ENCODE results near the gene KIAA0586. TPM values are rescaled to one million over a fixed set of nuclear protein-coding genes. Genes with fewer than 3 reads are reported as not detected.
"Not testable (repeated sequence)": the region's sequence is repeated elsewhere in the genome, so short reads cannot be mapped to it uniquely, and the experiment has no call there.

Gene KIAA0586
- total RNA-seq, 1 experiment from 2014 or later = 11.5 TPM

DNA sequence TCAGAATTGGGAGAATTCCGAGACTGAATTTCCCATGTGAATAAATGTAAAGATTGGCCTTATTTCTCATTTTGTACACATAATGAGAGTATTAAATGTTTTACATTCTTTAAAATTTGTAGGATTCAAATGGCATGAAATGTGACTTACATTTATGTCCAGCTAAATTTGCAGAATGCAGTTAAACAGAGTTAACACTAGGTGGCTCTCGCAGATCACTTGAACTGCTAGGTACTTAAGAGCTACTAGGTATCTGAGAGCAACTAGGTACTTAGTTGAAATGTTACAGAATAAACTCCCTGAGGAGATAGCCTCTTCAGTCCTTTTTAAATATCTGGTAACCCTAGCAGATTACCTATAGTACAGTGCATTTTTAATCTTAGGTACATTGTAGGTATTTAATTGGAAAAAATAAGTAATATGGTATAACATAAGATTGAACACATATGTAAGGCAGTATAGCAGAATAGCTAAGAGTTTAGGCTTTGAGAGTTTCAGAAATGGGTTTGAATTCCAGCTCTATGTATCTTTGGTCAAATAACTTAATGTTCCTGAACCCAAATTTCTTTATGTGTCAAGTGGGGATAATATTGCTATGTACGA lies 73.8 kb downstream of the KIAA0586 start:
- DNase-seq = no peak
- Histone ChIP-seq H3K36me3 (peaks cover 4% of the 10 kb centered on the region), H3K27me3 (no peaks in the 10 kb centered on the region), H3K4me3 (no peak overlapping the region), H3K9me3 (no peaks in the 10 kb centered on the region)

DNA sequence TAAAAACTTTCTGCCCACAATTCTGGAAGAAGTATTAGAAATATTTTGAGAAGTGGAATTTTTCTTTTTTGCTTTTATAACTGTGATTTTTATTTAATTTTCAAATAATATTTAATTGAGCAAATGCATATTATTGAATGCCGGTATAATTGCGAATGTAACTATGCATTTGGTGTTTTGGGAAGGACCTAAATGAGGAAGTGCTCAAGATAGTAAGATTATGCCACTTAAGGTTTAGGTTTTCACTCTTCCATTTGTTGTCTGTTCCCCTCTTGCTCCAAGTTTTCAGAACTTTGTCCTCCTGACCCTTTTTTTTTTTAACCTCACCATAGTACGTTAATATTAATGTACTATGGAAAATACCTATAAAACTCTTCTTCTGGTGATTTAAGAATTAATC lies 85.8 kb downstream of the KIAA0586 start:
- H3K27me3 ChIP-seq = no peaks in the 10 kb centered on the region

DNA sequence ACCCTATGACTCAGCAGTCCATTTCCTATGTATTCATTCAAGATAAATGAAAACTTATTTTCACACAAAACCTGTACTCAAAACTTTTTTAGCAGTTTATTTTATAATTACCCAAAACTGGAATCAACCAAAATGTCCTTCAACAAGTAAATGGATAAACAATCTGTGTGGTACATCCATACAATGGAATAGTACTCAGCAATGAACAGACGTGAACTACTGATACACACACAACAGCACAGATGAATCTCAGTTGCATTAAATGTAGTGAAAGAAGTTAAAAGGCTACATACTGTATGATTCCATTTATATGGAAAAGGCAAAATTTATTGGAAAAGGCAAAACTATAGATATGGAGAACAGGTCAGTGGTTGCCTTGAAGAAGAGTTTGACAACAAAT lies 90.1 kb downstream of the KIAA0586 start:
- Histone ChIP-seq H3K27me3 (no peaks in the 10 kb centered on the region), H3K36me3 (no peaks in the 10 kb centered on the region; the same call in 1 of the 2 replicates), H3K9me3 (no peaks in the 10 kb centered on the region), H3K4me3 (no peak overlapping the region)
- DNase-seq = no peak

More for the DNA sequence above, 85.8 kb downstream of the KIAA0586 start:
- no peak overlapping the region for H3K4me3 ChIP-seq
- DNase-seq = no peak
- H3K36me3 ChIP-seq = no peaks in the 10 kb centered on the region; the same call in 1 of the 2 replicates
- H3K9me3 ChIP-seq = no peaks in the 10 kb centered on the region

DNA sequence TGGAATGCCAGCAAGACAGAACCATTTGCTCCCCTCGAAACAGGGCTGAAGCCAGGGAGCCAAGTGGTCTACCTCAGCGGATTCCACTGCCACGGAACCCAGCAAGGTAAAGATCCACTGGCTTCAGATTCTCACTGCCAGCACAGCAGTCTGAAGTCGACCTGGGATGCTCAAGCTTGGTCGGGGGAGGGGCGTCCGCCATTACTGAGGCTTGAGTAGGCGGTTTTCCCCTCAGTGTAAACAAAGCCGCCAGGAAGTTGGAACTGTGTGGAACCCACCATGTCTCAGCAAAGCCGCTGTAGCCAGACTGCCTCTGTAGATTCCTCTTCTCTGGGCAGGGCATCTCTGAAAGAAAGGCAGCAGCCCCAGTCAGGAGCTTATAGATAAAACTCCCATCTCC lies 98.2 kb downstream of the KIAA0586 start:
- H3K4me3 ChIP-seq, H3K36me3 ChIP-seq, H3K27me3 ChIP-seq, H3K9me3 ChIP-seq, DNase-seq: not testable (repeated sequence)

DNA sequence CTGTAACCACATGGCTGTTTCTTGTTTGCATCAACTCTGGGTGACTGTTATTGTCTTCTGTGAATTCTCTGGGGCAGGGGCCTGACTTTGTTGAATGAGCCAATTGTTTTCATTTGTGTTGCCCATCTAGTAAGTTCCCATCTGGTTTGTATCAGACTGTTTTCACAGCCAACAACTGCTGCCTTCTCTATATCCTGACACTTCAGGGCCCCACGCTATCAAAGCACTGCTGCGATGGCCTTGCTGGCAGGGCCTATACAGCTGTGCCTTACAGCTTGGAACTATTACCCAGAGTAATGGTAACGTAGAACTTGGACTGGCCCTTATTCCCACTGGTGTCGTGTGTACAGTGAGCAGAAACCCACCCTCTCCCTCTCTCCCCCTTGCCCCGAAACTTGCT lies 105.9 kb downstream of the KIAA0586 start:
- H3K27me3 ChIP-seq = no peaks in the 10 kb centered on the region
- no peak for DNase-seq
- no peaks in the 10 kb centered on the region for H3K9me3 ChIP-seq
- H3K4me3 ChIP-seq = no peak overlapping the region
- H3K36me3 ChIP-seq = no peaks in the 10 kb centered on the region

DNA sequence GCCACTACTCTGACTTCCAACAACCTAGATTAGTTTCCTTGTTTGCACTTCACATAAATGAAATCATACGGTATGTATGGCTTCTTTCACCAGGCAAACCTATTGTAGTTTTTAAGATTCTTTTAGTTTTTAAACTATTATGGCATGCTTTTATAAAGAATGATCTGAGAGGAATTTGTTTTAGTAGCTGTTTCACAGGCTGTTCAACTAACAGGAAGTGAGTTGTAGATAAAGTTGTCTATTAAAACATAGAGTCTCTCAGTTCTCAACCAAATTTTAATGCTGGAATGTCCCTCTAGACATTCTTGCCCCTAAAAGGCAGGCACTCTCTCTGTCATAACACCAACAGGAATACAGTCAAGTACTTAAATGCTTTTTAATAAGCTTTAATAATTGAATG lies 107.5 kb downstream of the KIAA0586 start:
- no peaks in the 10 kb centered on the region for H3K9me3 ChIP-seq
- no peaks in the 10 kb centered on the region for H3K36me3 ChIP-seq
- DNase-seq = no peak
- H3K4me3 ChIP-seq = no peak overlapping the region
- H3K27me3 ChIP-seq = no peaks in the 10 kb centered on the region

DNA sequence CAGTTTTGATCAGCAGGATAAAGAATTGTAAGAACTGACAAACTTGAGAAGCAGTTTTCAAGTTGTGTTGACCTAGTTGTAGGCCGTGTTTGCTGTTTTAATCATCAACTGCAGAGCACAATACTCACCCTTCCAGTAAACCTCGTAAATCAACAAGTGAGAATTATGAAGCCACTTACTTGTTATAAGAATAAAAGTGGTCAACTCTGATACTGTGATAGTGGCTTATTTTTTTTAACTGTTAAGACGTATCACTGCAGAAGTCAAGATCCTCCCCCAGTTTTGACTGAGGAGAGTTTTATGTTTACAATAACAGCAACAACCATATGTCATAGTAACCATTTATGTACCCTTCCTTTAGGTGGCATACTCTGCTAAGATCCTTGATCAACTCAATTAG lies 109.5 kb downstream of the KIAA0586 start:
- DNase-seq = no peak

DNA sequence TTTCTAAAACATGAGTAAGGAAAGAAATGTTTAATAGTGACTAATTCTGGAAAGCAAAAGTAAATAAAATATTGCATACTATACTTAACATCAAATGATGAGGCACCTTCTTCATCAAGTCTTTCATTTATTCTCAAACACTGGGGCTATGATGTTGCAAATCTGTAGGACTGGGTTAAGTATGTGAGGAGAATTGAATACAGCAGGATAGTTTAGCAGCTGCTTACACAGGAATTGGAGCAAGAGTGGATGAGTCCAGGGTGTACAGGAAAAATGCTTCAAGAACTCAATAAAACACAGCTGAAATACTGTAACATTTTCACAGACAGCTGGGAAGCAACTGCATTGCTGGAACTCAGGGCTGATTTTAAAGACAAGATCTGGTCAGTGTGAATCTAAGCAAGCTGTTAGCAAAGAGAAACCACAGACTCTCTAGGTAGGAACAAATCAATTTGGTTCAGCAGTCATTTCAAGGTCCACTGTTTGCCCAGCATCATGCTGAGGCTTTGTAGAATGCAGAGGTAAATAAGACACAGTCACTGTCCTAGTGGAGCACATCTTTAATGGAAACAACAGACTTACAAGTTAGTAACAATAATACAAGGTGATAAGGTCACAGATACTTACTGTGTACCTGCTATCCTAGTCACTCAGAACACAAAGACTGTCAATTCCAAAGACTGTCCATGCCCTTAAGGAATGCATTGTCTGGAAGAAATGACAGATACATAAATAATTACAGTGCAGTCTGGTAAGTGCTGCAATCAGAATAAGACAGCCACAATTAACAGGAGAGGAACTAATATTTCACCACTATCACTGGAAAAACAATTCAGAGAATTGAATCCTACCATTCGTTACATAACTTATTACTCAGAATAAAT lies 113.5 kb downstream of the KIAA0586 start:
- Histone ChIP-seq H3K9me3 (no peaks in the 10 kb centered on the region), H3K36me3 (no peaks in the 10 kb centered on the region), H3K4me3 (no peak overlapping the region), H3K27me3 (no peaks in the 10 kb centered on the region)
- no peak for DNase-seq

More for the DNA sequence above, 109.5 kb downstream of the KIAA0586 start:
- Histone ChIP-seq H3K36me3 (no peaks in the 10 kb centered on the region), H3K9me3 (no peaks in the 10 kb centered on the region), H3K4me3 (no peak overlapping the region), H3K27me3 (no peaks in the 10 kb centered on the region)

DNA sequence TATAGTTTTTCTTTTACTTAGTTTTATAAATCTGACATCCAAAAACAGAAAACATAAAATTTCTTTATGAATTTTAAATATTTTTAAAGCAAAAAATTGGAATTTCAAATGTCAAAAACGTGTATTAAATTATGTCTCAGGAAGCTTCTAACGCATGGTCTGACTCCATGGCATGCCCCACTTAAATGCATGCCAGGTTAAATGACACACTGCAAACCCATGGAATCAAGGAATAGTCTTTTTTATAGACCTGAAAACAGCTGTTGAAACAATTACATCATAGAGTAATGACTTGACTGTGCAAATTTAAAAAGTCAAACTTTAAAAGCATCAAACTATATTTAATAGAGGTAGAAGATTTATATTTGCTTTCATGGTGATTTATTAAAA lies 114.1 kb downstream of the KIAA0586 start:
- Histone ChIP-seq H3K4me3 (no peak overlapping the region), H3K36me3 (no peaks in the 10 kb centered on the region), H3K9me3 (no peaks in the 10 kb centered on the region), H3K27me3 (no peaks in the 10 kb centered on the region)
- no peak for DNase-seq

DNA sequence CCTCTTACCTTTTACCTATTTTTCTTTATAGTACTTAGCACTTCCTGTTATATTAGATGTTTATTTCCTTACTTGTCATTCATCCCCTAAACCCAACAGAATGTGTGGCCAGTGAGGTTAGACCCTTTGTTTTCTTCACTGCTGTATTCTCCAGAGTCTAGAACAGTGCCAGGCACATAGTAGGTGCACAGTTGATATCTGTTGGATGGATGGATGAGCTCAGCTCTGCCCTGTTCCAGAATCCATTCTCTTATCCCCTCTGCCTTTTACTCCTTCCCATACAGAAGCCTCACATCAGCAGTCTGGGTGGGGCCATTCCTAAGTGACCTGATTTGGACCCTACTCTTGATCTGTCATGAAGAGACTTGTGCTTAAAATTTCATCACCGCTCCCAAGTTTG lies 115.7 kb downstream of the KIAA0586 start:
- no peak for DNase-seq
- Histone ChIP-seq H3K36me3 (no peaks in the 10 kb centered on the region), H3K27me3 (no peaks in the 10 kb centered on the region), H3K9me3 (no peaks in the 10 kb centered on the region), H3K4me3 (no peak overlapping the region)

DNA sequence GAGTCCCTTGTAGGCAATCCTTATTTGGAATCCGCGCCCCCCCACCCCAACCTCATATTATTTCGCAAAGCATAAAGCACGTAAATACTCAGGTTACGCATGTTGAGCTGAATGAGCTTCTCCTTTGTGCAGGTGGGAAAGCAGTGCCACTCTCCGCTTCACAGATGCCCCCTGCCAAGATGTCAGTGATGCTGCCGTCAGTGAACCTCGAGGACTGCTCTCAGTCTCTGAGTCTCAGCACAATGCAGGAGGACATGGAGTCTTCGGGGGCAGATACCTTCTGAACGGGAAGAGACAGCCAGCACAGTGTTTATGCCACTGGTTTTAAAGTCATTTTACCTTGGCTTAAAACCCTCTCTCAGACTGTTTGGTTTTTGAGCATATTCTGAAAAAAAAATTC lies 120.1 kb downstream of the KIAA0586 start:
- Histone ChIP-seq H3K4me3 (no peak overlapping the region), H3K27me3 (no peaks in the 10 kb centered on the region), H3K36me3 (no peaks in the 10 kb centered on the region), H3K9me3 (no peaks in the 10 kb centered on the region)
- DNase-seq = no peak

DNA sequence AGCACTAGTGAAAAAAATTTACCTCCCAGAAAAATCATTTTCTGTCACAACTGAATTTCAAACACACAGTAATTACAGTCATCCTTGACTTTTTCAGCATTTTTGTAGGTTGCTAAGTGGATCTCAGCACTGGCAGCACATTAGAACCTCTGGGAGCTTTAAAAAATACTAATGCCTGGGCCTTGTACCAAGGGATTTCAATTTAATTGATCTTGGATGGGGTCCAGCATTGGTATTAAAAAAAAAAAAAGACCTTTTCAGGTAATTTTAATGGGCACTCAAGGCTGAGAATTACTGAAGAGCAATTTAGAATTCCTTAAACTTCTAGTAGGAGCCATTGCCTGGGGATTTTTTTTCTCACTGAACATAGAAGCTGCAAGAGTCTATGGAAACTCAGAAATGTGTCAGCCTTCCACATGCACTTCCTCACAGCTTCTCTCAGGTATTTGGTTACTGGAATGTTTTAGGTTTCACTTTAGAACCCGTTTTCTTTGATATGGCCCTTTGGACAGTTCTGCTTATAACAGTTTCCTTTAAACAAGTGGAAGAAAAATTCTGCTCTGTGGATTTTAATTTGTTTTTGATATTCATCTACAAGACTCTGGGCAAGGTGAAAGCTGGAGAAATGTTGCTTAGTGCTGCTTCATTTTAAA lies 121.7 kb downstream of the KIAA0586 start:
- no peak overlapping the region for H3K4me3 ChIP-seq
- no peak for DNase-seq
- no peaks in the 10 kb centered on the region for H3K36me3 ChIP-seq
- no peaks in the 10 kb centered on the region for H3K27me3 ChIP-seq
- H3K9me3 ChIP-seq = no peaks in the 10 kb centered on the region

DNA sequence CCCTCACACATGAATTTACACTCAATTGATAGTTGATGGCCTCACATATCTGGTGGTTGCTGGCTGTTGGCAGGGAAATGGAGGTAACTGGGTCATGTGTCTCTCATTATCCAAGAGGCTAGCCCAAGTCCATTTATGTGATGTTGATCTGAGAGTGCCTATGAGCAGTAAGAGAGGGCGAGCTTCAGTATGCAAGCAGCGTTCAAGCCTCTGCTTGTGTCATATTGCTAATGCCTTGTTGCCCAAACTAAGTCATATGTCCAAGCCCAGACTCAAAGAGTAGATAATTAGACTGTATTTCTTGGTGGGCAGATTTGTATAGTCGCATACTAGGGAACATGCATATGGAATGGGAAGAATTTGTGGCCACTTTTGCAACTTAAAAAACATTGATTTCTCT lies 126.4 kb downstream of the KIAA0586 start:
- H3K27me3 ChIP-seq = no peaks in the 10 kb centered on the region
- no peak overlapping the region for H3K4me3 ChIP-seq
- no peak for DNase-seq
- no peaks in the 10 kb centered on the region for H3K9me3 ChIP-seq
- H3K36me3 ChIP-seq = no peaks in the 10 kb centered on the region

DNA sequence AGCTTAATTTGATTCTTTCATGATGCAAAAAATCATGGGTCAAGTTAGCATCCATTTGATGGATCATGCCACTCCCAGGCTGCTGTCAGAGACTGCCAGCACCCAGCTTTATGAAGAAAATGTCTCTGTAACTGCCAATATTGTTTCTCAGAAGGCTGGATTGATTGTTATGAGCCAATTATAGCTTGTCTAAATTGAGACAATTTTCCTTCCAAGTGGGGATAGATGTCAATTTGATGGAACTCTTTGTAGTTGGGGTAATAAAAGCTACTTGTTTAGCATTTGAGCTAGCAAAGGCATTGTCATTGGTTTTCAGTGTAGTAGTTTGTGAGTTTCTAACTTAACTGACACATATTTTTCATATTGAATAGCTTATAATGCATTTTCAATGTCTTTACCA lies 128.1 kb downstream of the KIAA0586 start:
- no peaks in the 10 kb centered on the region for H3K9me3 ChIP-seq
- no peaks in the 10 kb centered on the region for H3K36me3 ChIP-seq
- no peak overlapping the region for H3K4me3 ChIP-seq
- no peak for DNase-seq
- no peaks in the 10 kb centered on the region for H3K27me3 ChIP-seq

DNA sequence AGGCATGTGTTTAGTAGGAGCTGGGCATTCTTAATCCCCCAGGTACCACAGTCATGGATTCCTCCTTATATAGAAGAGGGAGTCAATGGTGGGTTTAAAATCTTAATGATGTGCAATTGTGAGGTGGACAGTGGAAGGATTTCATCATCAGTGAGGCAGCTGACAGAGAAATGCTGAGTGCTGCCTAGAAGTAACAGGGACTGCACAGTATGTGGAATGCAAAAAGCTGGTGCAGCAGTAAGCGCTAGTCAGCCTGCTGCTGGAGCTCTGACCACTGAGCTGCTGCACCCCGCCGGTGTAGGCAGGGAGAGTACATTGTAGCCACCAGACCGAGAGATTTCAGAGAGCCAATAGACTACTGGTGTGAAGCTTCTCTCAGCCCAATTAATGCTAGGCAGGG lies 129.7 kb downstream of the KIAA0586 start:
- no peak for DNase-seq
- no peak overlapping the region for H3K4me3 ChIP-seq
- no peaks in the 10 kb centered on the region for H3K36me3 ChIP-seq
- no peaks in the 10 kb centered on the region for H3K27me3 ChIP-seq
- no peaks in the 10 kb centered on the region for H3K9me3 ChIP-seq

DNA sequence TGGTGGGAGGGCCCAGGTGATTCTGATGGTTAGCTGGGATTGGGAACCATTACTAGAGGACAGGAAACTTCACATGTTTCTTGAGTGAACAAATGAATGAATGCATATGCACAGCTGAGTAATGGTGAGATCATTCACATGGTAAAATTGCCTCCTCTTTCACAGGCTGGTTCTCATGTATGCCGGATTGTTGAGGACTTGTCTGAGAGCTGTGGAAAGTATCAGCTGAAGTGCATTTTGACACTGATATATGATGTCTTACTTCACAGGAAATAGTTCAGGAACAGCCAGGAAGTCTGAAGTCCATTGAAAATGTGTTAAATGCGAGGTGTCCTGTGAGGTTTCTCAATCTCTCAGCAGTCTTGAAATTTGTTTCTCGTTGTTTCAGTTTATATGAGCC lies 132.7 kb downstream of the KIAA0586 start:
- no peaks in the 10 kb centered on the region for H3K36me3 ChIP-seq
- H3K9me3 ChIP-seq = no peaks in the 10 kb centered on the region
- H3K27me3 ChIP-seq = no peaks in the 10 kb centered on the region
- no peak overlapping the region for H3K4me3 ChIP-seq
- DNase-seq = no peak

DNA sequence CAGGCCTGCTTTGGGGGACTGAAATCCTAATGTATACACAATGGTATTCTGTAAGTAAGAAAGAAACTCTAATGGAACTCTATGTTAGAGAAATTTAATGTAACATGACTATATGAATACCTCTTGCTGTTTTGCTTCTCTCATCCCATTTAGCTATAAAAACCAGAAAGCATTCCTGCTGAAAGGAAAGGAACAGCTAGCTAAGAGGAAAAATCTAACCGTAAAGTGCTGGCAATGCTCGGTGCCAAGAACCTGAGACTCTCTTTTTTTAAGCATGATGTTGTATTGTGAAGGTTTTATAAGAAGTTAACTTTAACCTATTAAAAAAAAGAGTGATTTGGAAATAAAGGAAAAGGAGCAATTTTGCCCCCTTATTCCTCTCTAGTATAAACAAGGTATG lies 134.6 kb downstream of the KIAA0586 start:
- no peak for DNase-seq
- Histone ChIP-seq H3K36me3 (no peaks in the 10 kb centered on the region), H3K9me3 (no peaks in the 10 kb centered on the region)

DNA sequence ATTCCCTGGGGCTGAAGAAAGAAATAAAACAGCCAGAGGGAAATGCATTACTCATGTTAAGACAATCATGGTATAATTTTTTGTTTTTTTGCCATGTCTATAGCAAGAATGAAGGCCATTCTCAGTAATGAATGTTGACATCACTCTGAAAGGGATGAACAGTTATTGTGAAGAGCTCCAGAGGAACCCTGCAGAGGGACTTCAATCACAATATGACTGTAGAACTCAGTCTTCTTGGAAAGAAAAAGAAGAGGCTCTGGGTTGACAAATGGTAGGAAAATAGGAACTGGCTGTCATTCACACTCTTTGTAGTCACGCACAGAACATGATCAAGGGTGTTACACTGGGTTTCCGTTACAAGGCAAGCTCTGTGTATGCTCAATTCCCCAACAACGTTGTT lies 136.5 kb downstream of the KIAA0586 start:
- H3K27me3 ChIP-seq = no peaks in the 10 kb centered on the region
- no peak overlapping the region for H3K4me3 ChIP-seq
- no peak for DNase-seq

More for the DNA sequence above, 134.6 kb downstream of the KIAA0586 start:
- no peak overlapping the region for H3K4me3 ChIP-seq
- no peaks in the 10 kb centered on the region for H3K27me3 ChIP-seq

More for the DNA sequence above, 136.5 kb downstream of the KIAA0586 start:
- H3K9me3 ChIP-seq = no peaks in the 10 kb centered on the region
- no peaks in the 10 kb centered on the region for H3K36me3 ChIP-seq

All from MG63 (cell line).